Ramos (cell line): ENCODE results near the gene ZPR1.

Experiments used
- in situ Hi-C: fragments of 300-500 bp; cut with MboI; formaldehyde crosslinking; loops from one replicate; pipeline ENCODE4 v1.14.3; 2022; ENCODE audit warnings: low sequenced_read_pairs; ENCODE audit not compliant: unreplicated experiment

The ZPR1 gene

GRCh38 chr11:116727990-116728389, 59.8 kb downstream of the ZPR1 start:
- in situ Hi-C loops, result no loop called here

GRCh38 chr11:116725434-116726221, 62.2 kb downstream of the ZPR1 start:
- in situ Hi-C loops, result no loop called here

- in situ Hi-C loops, result no loop called here
Measured at GRCh38 chr11:116724813-116725212, 63.0 kb downstream of the ZPR1 start.
